GM12878 (cell line): ENCODE data around the gene RNF166. TPM values are rescaled to one million over a fixed set of nuclear protein-coding genes. Genes with fewer than 3 reads are reported as not detected.

Source experiments
- ATAC-seq: fragments of 200-7000 bp; cut with Tn5 transposase; 3 replicates; pipeline ENCODE4 v1.9.1; 2020; ENCODE audit warnings: mild to moderate bottlenecking, moderate library complexity
- BruUV-seq: library from RNA; stranded (reverse); fragments of 400-500 nt; replicated peaks from 2 replicates; lab custom pipeline; 2021; lab: Mats Ljungman, UMichigan
- CTCF ChIA-PET: fragments of 300-600 bp; sonication (Branson Sonifier 250); formaldehyde crosslinking; extraction: SDS; loops from one replicate; lab custom pipeline; 2021; ENCODE audit warnings: inconsistent platforms; lab: Yijun Ruan, JAX
- POLR2A ChIA-PET: fragments of 350-600 bp; formaldehyde crosslinking; extraction: SDS; loops from one replicate; lab custom pipeline; 2021; ENCODE audit warnings: inconsistent platforms; lab: Charles Lee
- RAD21 ChIA-PET: fragments of 300-600 bp; sonication (Branson Sonifier 250); formaldehyde crosslinking; loops from one replicate; lab custom pipeline; 2023; ENCODE audit warnings: antibody characterized with exemption; ENCODE audit not compliant: unreplicated experiment; lab: Charles Lee
- SMC1A ChIA-PET: fragments of 300-600 bp; sonication (Branson Sonifier 250); formaldehyde crosslinking; loops from one replicate; lab custom pipeline; 2023; ENCODE audit not compliant: unreplicated experiment, uncharacterized antibody; lab: Charles Lee
- DNase-seq: peaks from one replicate; pipeline ENCODE4 v3.0.0-alpha.2; 2011; ENCODE audit warnings: low read depth, low spot score
- FAIRE-seq: peaks from 3 replicates; lab custom pipeline; 2011; peaks lifted over from hg19 to GRCh38; lab: Jason Lieb, UNC
- H2AFZ ChIP-seq: 2 replicates; pipeline ENCODE4 v1.6.0; 2011; ENCODE audit warnings: low read depth, low read length, control low read depth; ENCODE audit not compliant: control insufficient read depth
- H3K27ac ChIP-seq: 2 replicates; pipeline ENCODE4 v1.5.1; 2011; ENCODE audit warnings: control low read depth; ENCODE audit not compliant: control insufficient read depth, insufficient read depth
- H3K27me3 ChIP-seq, 2 experiments: replicated peaks in 1 of 2; 2 replicates each; pipeline versions ENCODE4 v1.6.0 to v1.6.1; 2011; ENCODE audit warnings: low read length in 1 of 2; ENCODE audit not compliant: control insufficient read depth in 2 of 2, insufficient read depth in 2 of 2
- H3K36me3 ChIP-seq, 2 experiments: 2 replicates each; pipeline ENCODE4 v1.5.1; 2011; ENCODE audit warnings: low read length in 1 of 2; ENCODE audit not compliant: control insufficient read depth in 2 of 2, insufficient read depth in 2 of 2
- H3K4me1 ChIP-seq: 2 replicates; pipeline ENCODE4 v1.6.1; 2011; ENCODE audit warnings: mild to moderate bottlenecking, low read length, moderate library complexity, mixed read lengths; ENCODE audit not compliant: control insufficient read depth, insufficient read depth
- H3K4me2 ChIP-seq: 2 replicates; pipeline ENCODE4 v1.6.0; 2011; ENCODE audit warnings: control low read depth; ENCODE audit not compliant: control insufficient read depth, insufficient read depth
- H3K4me3 ChIP-seq: fragments of 200-600 bp; sonication (generic); 2 replicates; pipeline ENCODE4 v1.5.1; 2016
- H3K79me2 ChIP-seq: 2 replicates; pipeline ENCODE4 v1.6.0; 2011; ENCODE audit warnings: low read length; ENCODE audit not compliant: control insufficient read depth, insufficient read depth
- H3K9ac ChIP-seq: 2 replicates; pipeline ENCODE4 v1.8.0; 2011; ENCODE audit warnings: low read length, control low read depth, mixed read lengths; ENCODE audit not compliant: control insufficient read depth, insufficient read depth
- H3K9me3 ChIP-seq: replicated peaks from 3 replicates; pipeline ENCODE4 v1.5.1; 2011; ENCODE audit warnings: mild to moderate bottlenecking, low read length; ENCODE audit not compliant: control insufficient read depth, insufficient read depth
- H4K20me1 ChIP-seq: 2 replicates; pipeline ENCODE4 v1.6.0; 2011; ENCODE audit not compliant: control insufficient read depth, insufficient read depth
- CBFB ChIP-seq: IDR thresholded peaks from 2 replicates; pipeline ENCODE4 v1.6.1; 2016; ENCODE audit warnings: antibody characterized with exemption, low read depth
- CEBPB ChIP-seq, 2 experiments: fragments of 150-350 bp in 1 of 2; IDR thresholded peaks; 2 replicates each; pipeline ENCODE4 v1.6.1; 2012 to 2014; ENCODE audit warnings: low read depth in 2 of 2, low read length in 2 of 2, borderline replicate concordance in 1 of 2, inconsistent platforms in 1 of 2
- IKZF1 ChIP-seq: fragments of 450-650 bp; conservative IDR thresholded peaks from 2 replicates; pipeline ENCODE4 v1.6.1; 2017; ENCODE audit warnings: antibody characterized with exemption, mild to moderate bottlenecking
- IKZF2 ChIP-seq, 2 experiments: fragments of 450-650 bp; IDR thresholded peaks; 2 replicates each; pipeline ENCODE4 v1.6.1; 2017; ENCODE audit warnings: mild to moderate bottlenecking in 2 of 2, moderate library complexity in 2 of 2
- JUND ChIP-seq: IDR thresholded peaks from 2 replicates; pipeline ENCODE4 v1.6.1; 2012; ENCODE audit warnings: low read depth, mild to moderate bottlenecking, low read length, improper control_type of control experiment, moderate library complexity
- MEF2B ChIP-seq: fragments of 450-650 bp; IDR thresholded peaks from 2 replicates; pipeline ENCODE4 v1.6.1; 2018; ENCODE audit warnings: mild to moderate bottlenecking, moderate library complexity; ENCODE audit not compliant: partially characterized antibody, poor library complexity, severe bottlenecking
- NR2C1 ChIP-seq: fragments of 450-650 bp; IDR thresholded peaks from 2 replicates; pipeline ENCODE4 v1.6.1; 2017; ENCODE audit warnings: antibody characterized with exemption, mild to moderate bottlenecking, moderate library complexity
- POLR2A ChIP-seq: IDR thresholded peaks from 2 replicates; pipeline ENCODE4 v1.6.1; 2011; ENCODE audit warnings: low read depth, mild to moderate bottlenecking, low read length
- RFX5 ChIP-seq: IDR thresholded peaks from 2 replicates; pipeline ENCODE4 v1.6.1; 2011; ENCODE audit warnings: low read depth, low read length, improper control_type of control experiment
- SREBF2 ChIP-seq: IDR thresholded peaks from 2 replicates; pipeline ENCODE4 v1.6.1; 2012; ENCODE audit warnings: mild to moderate bottlenecking, low read length
- ZNF24 ChIP-seq: fragments of 450-650 bp; IDR thresholded peaks from 2 replicates; pipeline ENCODE4 v1.6.1; 2017; ENCODE audit warnings: antibody characterized with exemption, mild to moderate bottlenecking
- ZNF622 ChIP-seq: fragments of 450-650 bp; IDR thresholded peaks from 2 replicates; pipeline ENCODE4 v1.6.1; 2017; ENCODE audit warnings: mild to moderate bottlenecking, inconsistent platforms
- WGBS: methylation state at CpG from one replicate; pipeline ENCODE4 v1.1.6; 2016; ENCODE audit warnings: low lambda C conversion rate; ENCODE audit not compliant: insufficient replicate concordance, insufficient coverage; ENCODE audit errors: missing lambda C conversion rate; 5-methylcytosine and 5-hydroxymethylcytosine counted together
- in situ Hi-C: fragments of 300-500 bp; cut with MboI; formaldehyde crosslinking; loops from 9 replicates; pipeline ENCODE4 v1.14.3; 2018; ENCODE audit warnings: mixed read lengths
- intact Hi-C: fragments of 100-400 bp; cut with micrococcal nuclease; formaldehyde crosslinking; loops from one replicate; pipeline ENCODE4 v1.14.2; 2022; ENCODE audit not compliant: unreplicated experiment
- polyA plus RNA-seq, 11 experiments: library from polyadenylated mRNA; depleted of rRNA in 4 of 11; unstranded in 6 of 11; stranded (reverse) in 5 of 11; fragments of >200 nt; fragmentation: Nextera tagmentation in 4 of 11; fragmentation: Illumina TruSeq in 1 of 11; extraction: Ambion mirVana in 4 of 11; extraction: Trizol in 1 of 11; gene quantifications; 1 replicate in 1 of 11; 2 replicates in 10 of 11; pipeline versions ENCODE4 v1.2.1 to v1.2.3, GENCODE V29; 2011 to 2016; ENCODE audit warnings: inconsistent platforms in 2 of 11, missing spikeins in 2 of 11, low read depth in 1 of 11
- total RNA-seq, 4 experiments: library from RNA; depleted of rRNA in 3 of 4; stranded (reverse); fragments of >200 nt in 3 of 4; fragmentation: Illumina TruSeq in 1 of 4; extraction: Trizol in 1 of 4; gene quantifications; 2 replicates each; pipeline versions ENCODE4 v1.2.1 to v1.2.3, GENCODE V29; 2013 to 2021
- TF ChIP-seq, protein P1 (sequence below): IDR thresholded peaks from 2 replicates; pipeline ENCODE4 v1.6.1; 2011; ENCODE audit warnings: low read depth, mild to moderate bottlenecking, low read length, moderate library complexity, borderline replicate concordance; ENCODE audit errors: extremely low read depth
- TF ChIP-seq, protein P2 (sequence below): IDR thresholded peaks from 2 replicates; pipeline ENCODE4 v1.6.1; 2011; ENCODE audit warnings: low read depth, low read length, improper control_type of control experiment, borderline replicate concordance
- TF ChIP-seq, protein P3 (sequence below): fragments of 450-650 bp; IDR thresholded peaks from 2 replicates; pipeline ENCODE4 v1.6.1; 2016; ENCODE audit warnings: mild to moderate bottlenecking
- TF ChIP-seq, protein P4 (sequence below): IDR thresholded peaks from 2 replicates; pipeline ENCODE4 v1.6.1; 2011; ENCODE audit warnings: borderline replicate concordance, low read depth, mild to moderate bottlenecking, moderate library complexity, low read length; ENCODE audit not compliant: insufficient read depth, poor library complexity, severe bottlenecking

Gene RNF166
- total and polyA plus RNA-seq, 10 of the 15 experiments (the other 5 are each of a cell fraction or from before 2014, with no cell fraction given): 0.48 to 32.8 (median 12.1) TPM

DNA sequence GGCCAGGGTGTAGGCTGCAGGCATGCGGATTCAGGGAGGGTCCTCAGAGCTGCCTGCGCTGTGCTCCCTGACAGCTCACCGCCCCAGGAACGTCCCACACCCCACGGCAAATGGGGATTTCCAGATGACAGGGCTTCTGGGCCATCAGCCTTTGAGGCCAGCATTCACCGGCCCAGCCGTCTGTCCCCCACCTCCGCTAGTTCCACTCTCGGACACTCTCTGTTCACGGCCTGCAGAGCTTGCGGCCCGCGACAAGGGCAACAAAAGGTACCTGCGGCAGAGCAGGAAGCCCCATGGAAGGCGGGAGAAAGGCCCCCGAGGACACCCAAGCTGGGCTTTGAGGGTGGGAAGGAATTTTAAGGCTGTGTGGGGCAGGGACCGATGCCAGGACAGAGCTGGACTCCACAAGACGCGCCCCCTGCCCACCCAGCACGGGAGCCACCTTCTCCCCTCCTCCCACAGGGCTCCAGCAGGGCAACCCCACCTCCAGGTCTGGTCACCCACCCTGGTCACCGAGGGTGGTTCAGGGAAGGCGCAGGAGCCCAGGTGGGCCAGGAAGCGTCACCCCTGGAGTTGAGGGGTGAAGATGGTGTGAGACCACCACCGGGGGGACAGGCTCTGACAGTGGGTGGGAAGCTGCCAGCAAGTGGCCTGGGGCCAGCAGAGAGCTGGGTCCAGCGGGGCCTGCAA, 49.8 kb downstream of the RNF166 start:
- ChIA-PET RAD21 (no interaction called here), CTCF (no interaction called here), SMC1A (no interaction called here), POLR2A (no interaction called here)
- no TSS peak for BruUV-seq
- H2AFZ ChIP-seq: no peak overlapping the region
- H3K9me3 ChIP-seq: no peaks in the 10 kb centered on the region
- FAIRE-seq: no peak
- H3K9ac ChIP-seq: no peak overlapping the region
- no peak overlapping the region for H3K27ac ChIP-seq
- H3K27me3 ChIP-seq: no peaks in the 10 kb centered on the region
- DNase-seq: no peak
- H3K4me1 ChIP-seq: peaks cover 16% of the 10 kb centered on the region
- intact Hi-C loops (no loop called here), in situ Hi-C loops (no loop called here)
- no peak overlapping the region for H3K4me3 ChIP-seq
- H4K20me1 ChIP-seq: no peaks in the 10 kb centered on the region
- 79% methylated on average over 25 of the region's 25 CpGs for WGBS
- peaks cover 6 to 19% of the 10 kb centered on the region in 2 experiments for H3K36me3 ChIP-seq
- no peak for ATAC-seq
- H3K4me2 ChIP-seq: no peak overlapping the region
- peaks cover 26% of the 10 kb centered on the region for H3K79me2 ChIP-seq
- TF ChIP-seq IKZF1 (no peak), CEBPB (IDR thresholded peaks at IDR 0.05; ENCODE audit: borderline replicate concordance in 1 of 2, low read depth in 2 of 2, low read length in 2 of 2) (no peak), NR2C1 (no peak), ZNF622 (no peak), MEF2B (no peak), JUND (no peak), SREBF2 (no peak), POLR2A (no peak), ZNF24 (no peak), RFX5 (no peak), CBFB (no peak), IKZF2 (IDR thresholded peaks at IDR 0.05) (no peak)
- TF ChIP-seq, protein P1, sequence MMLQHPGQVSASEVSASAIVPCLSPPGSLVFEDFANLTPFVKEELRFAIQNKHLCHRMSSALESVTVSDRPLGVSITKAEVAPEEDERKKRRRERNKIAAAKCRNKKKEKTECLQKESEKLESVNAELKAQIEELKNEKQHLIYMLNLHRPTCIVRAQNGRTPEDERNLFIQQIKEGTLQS: no peak
- TF ChIP-seq, protein P2, sequence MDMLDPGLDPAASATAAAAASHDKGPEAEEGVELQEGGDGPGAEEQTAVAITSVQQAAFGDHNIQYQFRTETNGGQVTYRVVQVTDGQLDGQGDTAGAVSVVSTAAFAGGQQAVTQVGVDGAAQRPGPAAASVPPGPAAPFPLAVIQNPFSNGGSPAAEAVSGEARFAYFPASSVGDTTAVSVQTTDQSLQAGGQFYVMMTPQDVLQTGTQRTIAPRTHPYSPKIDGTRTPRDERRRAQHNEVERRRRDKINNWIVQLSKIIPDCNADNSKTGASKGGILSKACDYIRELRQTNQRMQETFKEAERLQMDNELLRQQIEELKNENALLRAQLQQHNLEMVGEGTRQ: no peak
- TF ChIP-seq, protein P3, sequence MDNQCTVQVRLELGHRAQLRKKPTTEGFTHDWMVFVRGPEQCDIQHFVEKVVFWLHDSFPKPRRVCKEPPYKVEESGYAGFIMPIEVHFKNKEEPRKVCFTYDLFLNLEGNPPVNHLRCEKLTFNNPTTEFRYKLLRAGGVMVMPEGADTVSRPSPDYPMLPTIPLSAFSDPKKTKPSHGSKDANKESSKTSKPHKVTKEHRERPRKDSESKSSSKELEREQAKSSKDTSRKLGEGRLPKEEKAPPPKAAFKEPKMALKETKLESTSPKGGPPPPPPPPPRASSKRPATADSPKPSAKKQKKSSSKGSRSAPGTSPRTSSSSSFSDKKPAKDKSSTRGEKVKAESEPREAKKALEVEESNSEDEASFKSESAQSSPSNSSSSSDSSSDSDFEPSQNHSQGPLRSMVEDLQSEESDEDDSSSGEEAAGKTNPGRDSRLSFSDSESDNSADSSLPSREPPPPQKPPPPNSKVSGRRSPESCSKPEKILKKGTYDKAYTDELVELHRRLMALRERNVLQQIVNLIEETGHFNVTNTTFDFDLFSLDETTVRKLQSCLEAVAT: no peak
- TF ChIP-seq, protein P4, sequence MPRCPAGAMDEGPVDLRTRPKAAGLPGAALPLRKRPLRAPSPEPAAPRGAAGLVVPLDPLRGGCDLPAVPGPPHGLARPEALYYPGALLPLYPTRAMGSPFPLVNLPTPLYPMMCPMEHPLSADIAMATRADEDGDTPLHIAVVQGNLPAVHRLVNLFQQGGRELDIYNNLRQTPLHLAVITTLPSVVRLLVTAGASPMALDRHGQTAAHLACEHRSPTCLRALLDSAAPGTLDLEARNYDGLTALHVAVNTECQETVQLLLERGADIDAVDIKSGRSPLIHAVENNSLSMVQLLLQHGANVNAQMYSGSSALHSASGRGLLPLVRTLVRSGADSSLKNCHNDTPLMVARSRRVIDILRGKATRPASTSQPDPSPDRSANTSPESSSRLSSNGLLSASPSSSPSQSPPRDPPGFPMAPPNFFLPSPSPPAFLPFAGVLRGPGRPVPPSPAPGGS: no peak
